HepG2 (cell line): ENCODE data around the gene TMEM273. TPM values are rescaled to one million over a fixed set of nuclear protein-coding genes. Genes with fewer than 3 reads are reported as not detected.

Experiments used
- ATAC-seq: fragments of 200-7000 bp; cut with Tn5 transposase; 3 replicates; pipeline ENCODE4 v1.9.1; 2020; ENCODE audit warnings: mild to moderate bottlenecking, moderate library complexity
- BruUV-seq: library from RNA; stranded (reverse); fragments of 400-500 nt; replicated peaks from 2 replicates; lab custom pipeline; 2021; lab: Mats Ljungman, UMichigan
- CTCF ChIA-PET: fragments of 300-600 bp; formaldehyde crosslinking; extraction: SDS; loops from one replicate; lab custom pipeline; 2021; ENCODE audit warnings: low total read pairs, inconsistent platforms, low intra/inter-chr PET ratio; lab: Yijun Ruan, JAX
- POLR2A ChIA-PET: fragments of 350-600 bp; sonication (Branson Sonifier 250); formaldehyde crosslinking; loops from one replicate; lab custom pipeline; 2020; ENCODE audit warnings: antibody characterized with exemption, inconsistent platforms; lab: Yijun Ruan, JAX
- DNase-seq: peaks from one replicate; pipeline ENCODE4 v3.0.0-alpha.2; 2015; ENCODE audit warnings: low spot score
- FAIRE-seq: peaks from 3 replicates; lab custom pipeline; 2011; peaks lifted over from hg19 to GRCh38; lab: Jason Lieb, UNC
- H2AFZ ChIP-seq: one replicate; pipeline ENCODE4 v1.6.1; 2011; ENCODE audit warnings: low read length, inconsistent platforms
- H3K27ac ChIP-seq: fragments of 300-600 bp; 3 replicates; pipeline ENCODE4 v1.8.0; 2011; ENCODE audit warnings: mixed run types, mild to moderate bottlenecking, mixed read lengths, low read length, inconsistent platforms; ENCODE audit not compliant: insufficient read depth; ENCODE audit errors: extremely low read length
- H3K27me3 ChIP-seq, 2 experiments: fragments of 200-600 bp in 1 of 2; 2 replicates in 1 of 2; 3 replicates in 1 of 2; pipeline versions ENCODE4 v1.6.0 to v1.8.0; 2011; ENCODE audit warnings: low read length in 2 of 2, mild to moderate bottlenecking in 2 of 2, moderate library complexity in 2 of 2, inconsistent platforms in 1 of 2; ENCODE audit not compliant: insufficient read depth in 2 of 2, control insufficient read depth in 1 of 2
- H3K36me3 ChIP-seq, 2 experiments: fragments of 200-600 bp in 1 of 2; replicated peaks in 1 of 2; 2 replicates in 1 of 2; 3 replicates in 1 of 2; pipeline versions ENCODE4 v1.5.1 to v1.8.0; 2011; ENCODE audit warnings: low read length in 2 of 2, inconsistent platforms in 1 of 2; ENCODE audit not compliant: insufficient read depth in 2 of 2, control insufficient read depth in 1 of 2
- H3K4me1 ChIP-seq: 2 replicates; pipeline ENCODE4 v1.5.1; 2012; ENCODE audit warnings: low read length, inconsistent platforms; ENCODE audit not compliant: insufficient read depth
- H3K4me2 ChIP-seq: 2 replicates; pipeline ENCODE4 v1.6.0; 2011; ENCODE audit warnings: low read depth, low read length, inconsistent platforms
- H3K4me3 ChIP-seq, 3 experiments: fragments of 200-600 bp in 1 of 3; sonication (generic), shearing (Covaris generic) in 1 of 3; replicated peaks in 1 of 3; 2 replicates each; pipeline ENCODE4 v1.5.1; 2011 to 2016; ENCODE audit warnings: low read length in 3 of 3, inconsistent platforms in 2 of 3, low read depth in 2 of 3, mild to moderate bottlenecking in 2 of 3, control low read depth in 1 of 3, mixed read lengths in 1 of 3; ENCODE audit not compliant: insufficient read depth in 1 of 3
- H3K79me2 ChIP-seq: one replicate; pipeline ENCODE4 v1.6.1; 2011; ENCODE audit warnings: low read length, inconsistent platforms; ENCODE audit not compliant: insufficient read depth
- H3K9ac ChIP-seq: 2 replicates; pipeline ENCODE4 v1.6.0; 2011; ENCODE audit warnings: mild to moderate bottlenecking, low read depth, low read length, inconsistent platforms; ENCODE audit not compliant: insufficient read depth
- H3K9me3 ChIP-seq: 2 replicates; pipeline ENCODE4 v1.5.1; 2012; ENCODE audit warnings: mild to moderate bottlenecking, low read length
- H4K20me1 ChIP-seq: 2 replicates; pipeline ENCODE4 v1.6.0; 2011; ENCODE audit warnings: inconsistent platforms, mild to moderate bottlenecking, low read length, moderate library complexity; ENCODE audit not compliant: insufficient read depth
- ATAD3A ChIP-seq: sonication (generic); formaldehyde crosslinking; IDR thresholded peaks from 2 replicates; pipeline ENCODE4 v1.4.0; 2020; ENCODE audit warnings: missing genetic modification reagents
- CBX5 ChIP-seq: sonication (generic); formaldehyde crosslinking; IDR thresholded peaks from 2 replicates; pipeline ENCODE4 v1.4.0; 2020; ENCODE audit warnings: missing genetic modification reagents, borderline replicate concordance
- FIP1L1 ChIP-seq: fragments of 200-400 bp; formaldehyde crosslinking; IDR thresholded peaks from 2 replicates; pipeline ENCODE4 v1.6.1; 2018; ENCODE audit warnings: low read depth, mild to moderate bottlenecking, low read length, moderate library complexity, borderline replicate concordance; ENCODE audit not compliant: insufficient read depth
- GATAD2A ChIP-seq: IDR thresholded peaks from 2 replicates; pipeline ENCODE4 v1.6.1; 2016
- GFI1 ChIP-seq: sonication (generic); formaldehyde crosslinking; IDR thresholded peaks from 2 replicates; pipeline ENCODE4 v1.5.0; 2020; ENCODE audit warnings: missing genetic modification reagents, mild to moderate bottlenecking, borderline replicate concordance
- NCOA2 ChIP-seq: sonication (generic); formaldehyde crosslinking; IDR thresholded peaks from 2 replicates; pipeline ENCODE4 v1.8.0; 2022; ENCODE audit warnings: inconsistent platforms
- ZNF3 ChIP-seq: IDR thresholded peaks from 2 replicates; pipeline ENCODE4 v1.7.0; 2017; ENCODE audit warnings: inconsistent platforms
- WGBS: methylation state at CpG from one replicate; pipeline ENCODE4 v1.1.6; 2017; ENCODE audit warnings: low lambda C conversion rate; 5-methylcytosine and 5-hydroxymethylcytosine counted together
- in situ Hi-C: cut with HindIII; loops from 2 replicates; pipeline ENCODE4 v1.10.0; 2017; ENCODE audit warnings: low pct_unique_long_range_greater_than_20kb; ENCODE audit not compliant: extremely low pct_ligation_motif_present
- intact Hi-C: fragments of 100-400 bp; cut with micrococcal nuclease; formaldehyde crosslinking; loops from one replicate; pipeline ENCODE4 v1.10.0; 2022; ENCODE audit not compliant: unreplicated experiment
- polyA plus RNA-seq, 8 experiments: library from polyadenylated mRNA; depleted of rRNA in 3 of 8; stranded (reverse) in 7 of 8; unstranded in 1 of 8; fragments of >200 nt; fragmentation: Illumina TruSeq in 4 of 8; extraction: Trizol in 4 of 8; gene quantifications; 2 replicates each; pipeline versions ENCODE4 v1.2.1 to v1.2.3, GENCODE V29; 2011 to 2016; ENCODE audit warnings: low read depth in 4 of 8, missing spikeins in 1 of 8, mixed read lengths in 1 of 8; ENCODE audit not compliant: insufficient read depth in 1 of 8
- total RNA-seq, 5 experiments: library from RNA; depleted of rRNA; stranded (reverse); fragments of >200 nt; fragmentation: Illumina TruSeq; extraction: Trizol; gene quantifications; 2 replicates each; pipeline ENCODE4 v1.2.3, GENCODE V29; 2016; ENCODE audit warnings: low read depth in 1 of 5
- TF ChIP-seq, protein P1 (sequence below): sonication (generic); formaldehyde crosslinking; IDR thresholded peaks from 2 replicates; pipeline ENCODE4 v1.4.0; 2020; ENCODE audit warnings: missing genetic modification reagents, low read depth, mild to moderate bottlenecking, borderline replicate concordance
- TF ChIP-seq, protein P2 (sequence below): fragments of 450-650 bp; IDR thresholded peaks from 2 replicates; pipeline ENCODE4 v1.6.1; 2017
- TF ChIP-seq, protein P3 (sequence below): sonication (generic); formaldehyde crosslinking; IDR thresholded peaks from 2 replicates; pipeline ENCODE4 v1.8.1; 2022; ENCODE audit warnings: low read depth, mild to moderate bottlenecking, missing genetic modification reagents
- TF ChIP-seq, protein P4 (sequence below): sonication (generic); formaldehyde crosslinking; IDR thresholded peaks from 2 replicates; pipeline ENCODE4 v1.4.0; 2020; ENCODE audit warnings: mild to moderate bottlenecking, missing genetic modification reagents
- TF ChIP-seq, protein P5 (sequence below): sonication (generic); formaldehyde crosslinking; IDR thresholded peaks from 2 replicates; pipeline ENCODE4 v1.8.0; 2022; ENCODE audit warnings: missing genetic modification reagents, mild to moderate bottlenecking, moderate library complexity, borderline replicate concordance

The TMEM273 gene
- total and polyA plus RNA-seq, 2 of the 13 experiments (the other 11 are each of a cell fraction or from before 2014, with no cell fraction given), result not detected

DNA sequence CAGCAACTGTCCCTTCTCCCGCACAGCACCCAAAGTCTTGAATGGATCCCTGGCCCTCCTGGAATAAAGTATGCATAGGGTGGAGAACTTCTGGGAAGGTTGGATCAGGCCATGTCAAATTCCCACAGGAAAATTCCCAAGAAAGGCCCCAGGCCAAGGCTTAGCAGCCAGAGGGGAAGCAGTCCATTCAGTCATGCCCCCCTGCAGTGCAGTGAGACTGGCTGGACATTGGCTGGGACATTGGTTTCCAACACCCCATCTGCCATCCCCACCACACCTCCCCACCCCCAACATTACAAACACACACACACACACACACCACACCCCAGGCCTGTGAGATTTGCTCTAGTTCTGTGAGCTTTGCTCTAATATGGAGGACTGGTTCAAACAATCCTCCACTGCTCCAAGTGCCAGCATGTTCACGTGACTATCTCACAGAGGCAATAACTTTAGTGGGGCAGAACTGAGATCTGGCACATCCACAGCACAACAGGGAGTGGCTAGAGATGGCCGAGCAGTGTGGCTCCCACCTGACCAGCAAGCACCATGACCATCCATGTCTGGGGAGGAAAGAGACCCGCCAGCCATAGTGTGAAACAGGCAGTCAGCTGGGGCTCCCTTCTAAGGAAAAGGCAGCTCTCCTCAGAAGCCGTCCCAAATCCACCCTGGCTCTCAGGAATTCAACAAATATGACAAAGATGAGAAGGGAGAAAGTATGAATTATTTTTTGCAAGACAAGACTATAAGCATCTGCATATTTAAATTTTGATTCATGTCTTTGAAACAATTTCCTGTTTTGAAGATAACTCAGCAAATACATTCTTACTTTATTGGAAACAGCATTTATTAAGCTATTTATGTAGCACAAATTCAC lies 47.6 kb downstream of the TMEM273 start:
- DNase-seq, result no peak
- Histone ChIP-seq H3K79me2 (no peaks in the 10 kb centered on the region), H4K20me1 (no peaks in the 10 kb centered on the region), H3K36me3 (no peaks in the 10 kb centered on the region), H2AFZ (no peak overlapping the region), H3K27ac (no peak overlapping the region), H3K4me3 (no peak overlapping the region), H3K4me1 (no peaks in the 10 kb centered on the region), H3K4me2 (no peak overlapping the region), H3K9me3 (no peaks in the 10 kb centered on the region), H3K27me3 (peaks cover under 1 to 1% of the 10 kb centered on the region in 2 experiments; a peak in 2 of 5 replicates), H3K9ac (no peak overlapping the region)
- FAIRE-seq, result no peak
- no TSS peak for BruUV-seq
- TF ChIP-seq ATAD3A (CRISPR knock-in tag), result no peak
- TF ChIP-seq GFI1 (CRISPR knock-in tag), result no peak
- TF ChIP-seq, protein P1, sequence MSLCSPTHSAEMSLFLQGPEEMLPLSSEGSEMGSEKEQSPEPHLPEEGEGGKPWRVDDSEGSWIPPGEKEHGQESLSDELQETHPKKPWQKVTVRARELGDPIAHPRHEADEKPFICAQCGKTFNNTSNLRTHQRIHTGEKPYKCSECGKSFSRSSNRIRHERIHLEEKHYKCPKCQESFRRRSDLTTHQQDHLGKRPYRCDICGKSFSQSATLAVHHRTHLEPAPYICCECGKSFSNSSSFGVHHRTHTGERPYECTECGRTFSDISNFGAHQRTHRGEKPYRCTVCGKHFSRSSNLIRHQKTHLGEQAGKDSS (CRISPR knock-in tag), result no peak
- TF ChIP-seq, protein P2, sequence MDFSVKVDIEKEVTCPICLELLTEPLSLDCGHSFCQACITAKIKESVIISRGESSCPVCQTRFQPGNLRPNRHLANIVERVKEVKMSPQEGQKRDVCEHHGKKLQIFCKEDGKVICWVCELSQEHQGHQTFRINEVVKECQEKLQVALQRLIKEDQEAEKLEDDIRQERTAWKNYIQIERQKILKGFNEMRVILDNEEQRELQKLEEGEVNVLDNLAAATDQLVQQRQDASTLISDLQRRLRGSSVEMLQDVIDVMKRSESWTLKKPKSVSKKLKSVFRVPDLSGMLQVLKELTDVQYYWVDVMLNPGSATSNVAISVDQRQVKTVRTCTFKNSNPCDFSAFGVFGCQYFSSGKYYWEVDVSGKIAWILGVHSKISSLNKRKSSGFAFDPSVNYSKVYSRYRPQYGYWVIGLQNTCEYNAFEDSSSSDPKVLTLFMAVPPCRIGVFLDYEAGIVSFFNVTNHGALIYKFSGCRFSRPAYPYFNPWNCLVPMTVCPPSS, result no peak
- TF ChIP-seq NCOA2, result no peak
- TF ChIP-seq, protein P3, sequence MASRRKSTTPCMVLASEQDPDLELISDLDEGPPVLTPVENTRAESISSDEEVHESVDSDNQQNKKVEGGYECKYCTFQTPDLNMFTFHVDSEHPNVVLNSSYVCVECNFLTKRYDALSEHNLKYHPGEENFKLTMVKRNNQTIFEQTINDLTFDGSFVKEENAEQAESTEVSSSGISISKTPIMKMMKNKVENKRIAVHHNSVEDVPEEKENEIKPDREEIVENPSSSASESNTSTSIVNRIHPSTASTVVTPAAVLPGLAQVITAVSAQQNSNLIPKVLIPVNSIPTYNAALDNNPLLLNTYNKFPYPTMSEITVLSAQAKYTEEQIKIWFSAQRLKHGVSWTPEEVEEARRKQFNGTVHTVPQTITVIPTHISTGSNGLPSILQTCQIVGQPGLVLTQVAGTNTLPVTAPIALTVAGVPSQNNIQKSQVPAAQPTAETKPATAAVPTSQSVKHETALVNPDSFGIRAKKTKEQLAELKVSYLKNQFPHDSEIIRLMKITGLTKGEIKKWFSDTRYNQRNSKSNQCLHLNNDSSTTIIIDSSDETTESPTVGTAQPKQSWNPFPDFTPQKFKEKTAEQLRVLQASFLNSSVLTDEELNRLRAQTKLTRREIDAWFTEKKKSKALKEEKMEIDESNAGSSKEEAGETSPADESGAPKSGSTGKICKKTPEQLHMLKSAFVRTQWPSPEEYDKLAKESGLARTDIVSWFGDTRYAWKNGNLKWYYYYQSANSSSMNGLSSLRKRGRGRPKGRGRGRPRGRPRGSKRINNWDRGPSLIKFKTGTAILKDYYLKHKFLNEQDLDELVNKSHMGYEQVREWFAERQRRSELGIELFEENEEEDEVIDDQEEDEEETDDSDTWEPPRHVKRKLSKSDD (CRISPR knock-in tag), result no peak
- TF ChIP-seq, protein P4, sequence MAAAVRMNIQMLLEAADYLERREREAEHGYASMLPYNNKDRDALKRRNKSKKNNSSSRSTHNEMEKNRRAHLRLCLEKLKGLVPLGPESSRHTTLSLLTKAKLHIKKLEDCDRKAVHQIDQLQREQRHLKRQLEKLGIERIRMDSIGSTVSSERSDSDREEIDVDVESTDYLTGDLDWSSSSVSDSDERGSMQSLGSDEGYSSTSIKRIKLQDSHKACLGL (CRISPR knock-in tag), result no peak
- no peak for TF ChIP-seq ZNF3
- no peak for TF ChIP-seq CBX5
- TF ChIP-seq, protein P5, sequence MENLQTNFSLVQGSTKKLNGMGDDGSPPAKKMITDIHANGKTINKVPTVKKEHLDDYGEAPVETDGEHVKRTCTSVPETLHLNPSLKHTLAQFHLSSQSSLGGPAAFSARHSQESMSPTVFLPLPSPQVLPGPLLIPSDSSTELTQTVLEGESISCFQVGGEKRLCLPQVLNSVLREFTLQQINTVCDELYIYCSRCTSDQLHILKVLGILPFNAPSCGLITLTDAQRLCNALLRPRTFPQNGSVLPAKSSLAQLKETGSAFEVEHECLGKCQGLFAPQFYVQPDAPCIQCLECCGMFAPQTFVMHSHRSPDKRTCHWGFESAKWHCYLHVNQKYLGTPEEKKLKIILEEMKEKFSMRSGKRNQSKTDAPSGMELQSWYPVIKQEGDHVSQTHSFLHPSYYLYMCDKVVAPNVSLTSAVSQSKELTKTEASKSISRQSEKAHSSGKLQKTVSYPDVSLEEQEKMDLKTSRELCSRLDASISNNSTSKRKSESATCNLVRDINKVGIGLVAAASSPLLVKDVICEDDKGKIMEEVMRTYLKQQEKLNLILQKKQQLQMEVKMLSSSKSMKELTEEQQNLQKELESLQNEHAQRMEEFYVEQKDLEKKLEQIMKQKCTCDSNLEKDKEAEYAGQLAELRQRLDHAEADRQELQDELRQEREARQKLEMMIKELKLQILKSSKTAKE (CRISPR knock-in tag), result no peak
- TF ChIP-seq GATAD2A, result no peak
- TF ChIP-seq FIP1L1, result no peak
- POLR2A ChIA-PET, result no interaction called here
- ATAC-seq, result no peak
- 28% methylated on average over 4 of the region's 5 CpGs for whole genome bisulfite sequencing
- in situ Hi-C loops, result no loop called here
- CTCF ChIA-PET, result no interaction called here
- intact Hi-C loops, result no loop called here
